IMR-90 (cell line): Measurements from ENCODE around the gene MOB3B. TPM values are rescaled to one million over a fixed set of nuclear protein-coding genes. Genes with fewer than 3 reads are reported as not detected.

Source experiments
- ATAC-seq: fragments of 200-7000 bp; cut with Tn5 transposase; 2 replicates; pipeline ENCODE4 v1.9.1; 2020; ENCODE audit warnings: low read depth, mild to moderate bottlenecking, moderate library complexity
- BruUV-seq: library from RNA; stranded (reverse); fragments of 400-500 nt; replicated peaks from 2 replicates; lab custom pipeline; 2021; lab: Mats Ljungman, UMichigan
- CTCF ChIA-PET: fragments of 300-600 bp; formaldehyde crosslinking; extraction: SDS; loops from one replicate; lab custom pipeline; 2021; ENCODE audit warnings: antibody characterized with exemption; lab: Yijun Ruan, JAX
- POLR2A ChIA-PET: fragments of 300-600 bp; sonication (Branson Sonifier 250); formaldehyde crosslinking; loops from one replicate; lab custom pipeline; 2022; ENCODE audit warnings: antibody characterized with exemption; ENCODE audit not compliant: unreplicated experiment; lab: Charles Lee
- DNase-seq: peaks from one replicate; pipeline ENCODE4 v3.0.0; 2013
- H2AFZ ChIP-seq: replicated peaks from 2 replicates; pipeline ENCODE3; 2013; ENCODE audit warnings: low read length, mild to moderate bottlenecking; ENCODE audit not compliant: poor library complexity
- H2AK5ac ChIP-seq: 2 replicates; pipeline ENCODE4 v1.6.1; 2013; ENCODE audit warnings: low read depth, low read length, inconsistent platforms
- H2AK9ac ChIP-seq: replicated peaks from 2 replicates; pipeline ENCODE3; 2013; ENCODE audit warnings: mild to moderate bottlenecking, low read depth, low read length, moderate library complexity; ENCODE audit not compliant: poor library complexity
- H2BK120ac ChIP-seq: 2 replicates; pipeline ENCODE4 v1.6.1; 2013; ENCODE audit warnings: low read depth, low read length, inconsistent platforms
- H2BK15ac ChIP-seq: 3 replicates; pipeline ENCODE4 v1.6.1; 2013; ENCODE audit warnings: low read depth, low read length, inconsistent platforms
- H2BK20ac ChIP-seq: 2 replicates; pipeline ENCODE4 v1.6.1; 2013; ENCODE audit warnings: low read depth, mild to moderate bottlenecking, inconsistent platforms, low read length, moderate library complexity
- H2BK5ac ChIP-seq: 2 replicates; pipeline ENCODE4 v1.6.1; 2013; ENCODE audit warnings: mild to moderate bottlenecking, low read depth, low read length, inconsistent platforms; ENCODE audit not compliant: poor library complexity, severe bottlenecking
- H3K14ac ChIP-seq: replicated peaks from 2 replicates; pipeline ENCODE4 v1.6.1; 2013; ENCODE audit warnings: low read depth, low read length, inconsistent platforms
- H3K18ac ChIP-seq: 2 replicates; pipeline ENCODE4 v1.6.1; 2013; ENCODE audit warnings: low read depth, low read length, control low read depth
- H3K23ac ChIP-seq: 2 replicates; pipeline ENCODE4 v1.6.1; 2013; ENCODE audit warnings: low read depth, low read length, inconsistent platforms
- H3K27ac ChIP-seq: 2 replicates; pipeline ENCODE4 v1.5.1; 2013; ENCODE audit warnings: mild to moderate bottlenecking, control low read depth, low read length; ENCODE audit not compliant: insufficient read depth
- H3K27me3 ChIP-seq: 2 replicates; pipeline ENCODE4 v1.6.1; 2013; ENCODE audit warnings: low read length; ENCODE audit not compliant: control insufficient read depth, insufficient read depth
- H3K36me3 ChIP-seq: 2 replicates; pipeline ENCODE4 v1.6.1; 2013; ENCODE audit warnings: low read length, mixed read lengths; ENCODE audit not compliant: control insufficient read depth, insufficient read depth
- H3K4ac ChIP-seq: 2 replicates; pipeline ENCODE4 v1.6.1; 2013; ENCODE audit warnings: low read depth, low read length, inconsistent platforms
- H3K4me1 ChIP-seq: 2 replicates; pipeline ENCODE4 v1.6.1; 2013; ENCODE audit warnings: low read length, mixed read lengths; ENCODE audit not compliant: control insufficient read depth, insufficient read depth
- H3K4me2 ChIP-seq: 2 replicates; pipeline ENCODE4 v1.6.1; 2013; ENCODE audit warnings: low read depth, mild to moderate bottlenecking, control low read depth, low read length, moderate library complexity
- H3K4me3 ChIP-seq: 2 replicates; pipeline ENCODE4 v1.5.1; 2013; ENCODE audit warnings: low read depth, mild to moderate bottlenecking, control low read depth, low read length, moderate library complexity; ENCODE audit not compliant: insufficient read depth
- H3K56ac ChIP-seq: 2 replicates; pipeline ENCODE4 v1.6.1; 2013; ENCODE audit warnings: low read length, inconsistent platforms; ENCODE audit not compliant: insufficient read depth; ENCODE audit errors: extremely low read depth
- H3K79me1 ChIP-seq, 2 experiments: 2 replicates each; pipeline ENCODE4 v1.6.1; 2013; ENCODE audit warnings: low read length in 2 of 2, inconsistent platforms in 1 of 2, low read depth in 1 of 2
- H3K9ac ChIP-seq: 2 replicates; pipeline ENCODE4 v1.6.1; 2013; ENCODE audit warnings: low read depth, low read length, control low read depth
- H3K9me1 ChIP-seq: 2 replicates; pipeline ENCODE4 v1.6.1; 2013; ENCODE audit warnings: low read length, inconsistent platforms; ENCODE audit not compliant: insufficient read depth
- H3K9me3 ChIP-seq: 2 replicates; pipeline ENCODE4 v1.6.1; 2013; ENCODE audit warnings: low read length; ENCODE audit not compliant: control insufficient read depth, insufficient read depth
- H4K20me1 ChIP-seq: 2 replicates; pipeline ENCODE4 v1.6.1; 2013; ENCODE audit warnings: low read length, inconsistent platforms; ENCODE audit not compliant: insufficient read depth
- H4K5ac ChIP-seq: 2 replicates; pipeline ENCODE4 v1.6.1; 2013; ENCODE audit warnings: mild to moderate bottlenecking, low read depth, low read length, control low read depth
- H4K8ac ChIP-seq, 2 experiments: 2 replicates each; pipeline ENCODE4 v1.6.1; 2013; ENCODE audit warnings: low read depth in 2 of 2, low read length in 2 of 2, control low read depth in 1 of 2, inconsistent platforms in 1 of 2
- H4K91ac ChIP-seq: 2 replicates; pipeline ENCODE4 v1.6.1; 2013; ENCODE audit warnings: low read depth, low read length, inconsistent platforms; ENCODE audit not compliant: insufficient read depth
- CEBPB ChIP-seq: IDR thresholded peaks from 2 replicates; pipeline ENCODE4 v1.6.1; 2012; ENCODE audit warnings: low read depth, low read length, improper control_type of control experiment
- WGBS, 2 experiments: methylation state at CpG; one replicate each; pipeline versions ENCODE4 v1.1.5 to v1.1.7; 2013; ENCODE audit warnings: missing lambda C conversion rate in 2 of 2; ENCODE audit not compliant: insufficient read length in 1 of 2; ENCODE audit errors: extremely low coverage in 2 of 2; 5-methylcytosine and 5-hydroxymethylcytosine counted together
- dilution Hi-C: fragments of 300-500 bp; cut with HindIII; formaldehyde crosslinking; loops from one replicate; pipeline ENCODE4 v1.14.3; 2018; ENCODE audit warnings: low sequenced_read_pairs; ENCODE audit not compliant: unreplicated experiment
- in situ Hi-C: fragments of 300-500 bp; cut with MboI; formaldehyde crosslinking; loops from 3 replicates; pipeline ENCODE4 v1.14.3; 2019; ENCODE audit warnings: low sequenced_read_pairs, inconsistent platforms, mixed read lengths
- intact Hi-C: fragments of 100-400 bp; cut with micrococcal nuclease; formaldehyde crosslinking; loops from 2 replicates; pipeline ENCODE4 v1.10.0; 2022
- polyA plus RNA-seq, 3 experiments: library from polyadenylated mRNA; depleted of rRNA; stranded (reverse); fragments of >200 nt; gene quantifications; 2 replicates each; pipeline ENCODE4 v1.2.3, GENCODE V29; 2012; ENCODE audit warnings: low replicate concordance in 1 of 3
- total RNA-seq: library from RNA; depleted of rRNA; stranded (reverse); fragments of >200 nt; gene quantifications from 2 replicates; pipeline ENCODE4 v1.2.3, GENCODE V29; 2012

Gene MOB3B
- total and polyA plus RNA-seq, 2 of the 4 experiments (the other 2 are of a cell fraction) = under 0.01 to 0.02 TPM

DNA sequence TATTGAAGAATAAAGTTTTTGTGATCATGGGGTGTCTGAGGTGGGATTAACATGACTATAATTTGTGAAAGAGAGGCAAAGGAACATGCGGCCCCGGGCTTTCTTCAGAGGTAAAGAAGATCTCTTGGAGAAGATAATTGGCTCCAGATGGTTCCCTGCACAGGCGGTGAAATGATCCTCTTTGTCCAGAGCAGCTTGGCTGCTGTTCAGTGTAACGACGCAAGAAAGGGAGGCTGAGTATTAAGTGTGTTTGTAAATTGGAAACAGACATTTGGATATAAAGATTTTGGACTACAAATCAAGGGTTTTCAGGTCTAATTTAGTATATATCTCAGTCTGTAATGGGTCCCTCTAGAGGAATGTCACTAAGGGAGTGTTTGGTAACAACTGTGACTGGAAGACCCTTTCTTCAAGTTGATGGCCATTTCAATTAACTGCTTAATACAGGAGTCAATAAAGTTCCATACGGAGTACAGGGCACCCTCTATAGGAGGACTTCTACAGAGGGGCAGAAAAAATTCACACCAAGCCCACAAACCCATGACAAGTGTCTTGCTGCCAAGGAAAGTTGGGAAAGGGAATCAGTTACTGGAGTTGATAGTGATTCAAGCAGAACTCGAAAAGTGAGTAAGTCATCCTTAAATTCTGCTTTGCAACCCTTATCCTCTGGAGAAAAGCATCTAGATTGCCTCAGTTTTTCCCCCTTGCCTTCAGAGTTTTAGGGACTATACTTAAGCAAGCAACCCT lies 236.8 kb downstream of the MOB3B start:
- Histone ChIP-seq H3K9me3 (no peaks in the 10 kb centered on the region), H2BK20ac (no peak overlapping the region), H3K4me3 (no peak overlapping the region), H2AK9ac (no peak overlapping the region), H2BK120ac (no peak overlapping the region), H3K79me1 (no peaks in the 10 kb centered on the region), H3K4me1 (no peaks in the 10 kb centered on the region), H2AFZ (no peak overlapping the region), H2BK5ac (no peak overlapping the region), H4K91ac (no peak overlapping the region), H3K23ac (no peak overlapping the region), H4K5ac (no peak overlapping the region), H3K27ac (no peak overlapping the region), H2BK15ac (no peak overlapping the region), H2AK5ac (no peak overlapping the region), H3K56ac (no peak overlapping the region), H3K4ac (no peak overlapping the region), H3K27me3 (peaks cover 9% of the 10 kb centered on the region), H4K20me1 (no peaks in the 10 kb centered on the region), H3K4me2 (no peak overlapping the region), H3K9me1 (no peaks in the 10 kb centered on the region), H3K9ac (no peak overlapping the region), H4K8ac (no peak overlapping the region), H3K14ac (no peak overlapping the region), H3K18ac (no peak overlapping the region), H3K36me3 (no peaks in the 10 kb centered on the region)
- no peak for TF ChIP-seq CEBPB
- CTCF ChIA-PET = interaction anchor here (1.2 kb wide), 1 partner anchor 24 kb away, joined by 4 read pairs; no protein-coding TSS in a partner anchor
- POLR2A ChIA-PET = no interaction called here
- intact Hi-C loops (no loop called here), dilution Hi-C loops (no loop called here), in situ Hi-C loops (no loop called here)
- no TSS peak for BruUV-seq
- no peak for ATAC-seq
- WGBS, 2 experiments = 67% methylated on average over 3 of the region's 7 CpGs; no CpG with 5 or more reads in 1 of the 2 experiments
- DNase-seq = peak; percentile 7
